HPDE6-E6E7 (cell line): ENCODE measurements around the gene IL23R.

ENCODE experiments used
- DNase-seq: peaks from one replicate; pipeline ENCODE4 v3.0.0; 2011; ENCODE audit warnings: missing footprints; ENCODE audit errors: extremely low spot score

The IL23R gene

DNA sequence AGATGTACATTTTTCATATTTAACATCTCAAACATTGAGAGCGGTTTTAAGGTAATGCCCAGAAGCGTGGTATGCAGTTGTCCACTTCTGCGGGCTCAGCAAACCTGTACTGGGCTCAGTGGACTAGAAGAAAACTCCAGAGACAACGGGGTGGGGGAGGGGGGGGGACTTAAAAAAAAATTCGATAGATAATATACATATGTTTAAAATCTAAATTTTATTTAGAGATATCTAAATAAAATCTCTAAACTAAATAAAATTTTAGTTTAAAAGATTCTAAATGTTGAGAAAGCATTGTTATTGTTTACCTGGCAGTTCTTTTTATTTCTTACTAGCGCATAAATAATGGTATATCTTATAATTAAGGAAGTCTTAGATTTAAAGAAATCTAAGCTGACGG lies 140.3 kb downstream of the IL23R start:
- no peak for DNase-seq

DNA sequence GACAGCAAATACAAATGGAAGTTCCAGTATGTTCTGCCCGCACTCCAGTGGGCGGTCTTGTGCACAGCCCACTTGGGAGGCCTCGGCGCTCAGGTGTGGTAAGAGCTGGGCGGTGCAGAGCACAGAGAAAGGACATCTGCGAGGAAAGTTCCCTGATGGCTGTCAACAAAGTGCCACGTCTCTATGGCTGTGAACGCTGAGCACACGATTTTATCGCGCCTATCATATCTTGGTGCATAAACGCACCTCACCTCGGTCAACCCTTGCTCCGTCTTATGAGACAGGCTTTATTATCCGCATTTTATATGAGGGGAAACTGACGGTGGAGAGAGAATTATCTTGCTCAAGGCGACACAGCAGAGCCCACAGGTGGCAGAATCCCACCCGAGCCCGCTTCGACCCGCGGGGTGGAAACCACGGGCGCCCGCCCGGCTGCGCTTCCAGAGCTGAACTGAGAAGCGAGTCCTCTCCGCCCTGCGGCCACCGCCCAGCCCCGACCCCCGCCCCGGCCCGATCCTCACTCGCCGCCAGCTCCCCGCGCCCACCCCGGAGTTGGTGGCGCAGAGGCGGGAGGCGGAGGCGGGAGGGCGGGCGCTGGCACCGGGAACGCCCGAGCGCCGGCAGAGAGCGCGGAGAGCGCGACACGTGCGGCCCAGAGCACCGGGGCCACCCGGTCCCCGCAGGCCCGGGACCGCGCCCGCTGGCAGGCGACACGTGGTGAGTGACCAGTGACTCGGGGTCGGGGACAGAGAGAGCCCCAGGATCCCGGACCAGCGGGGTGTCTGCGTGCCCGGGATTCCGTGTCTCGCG lies 141.2 kb downstream of the IL23R start, which contains the start of gene IL12RB2:
TSS of gene IL12RB2 (plus strand) at position 623 of the 810 bp plus-strand sequence. CDS start 12,496 bp downstream, outside the sequence.
- peak; percentile 26 for DNase-seq

DNA sequence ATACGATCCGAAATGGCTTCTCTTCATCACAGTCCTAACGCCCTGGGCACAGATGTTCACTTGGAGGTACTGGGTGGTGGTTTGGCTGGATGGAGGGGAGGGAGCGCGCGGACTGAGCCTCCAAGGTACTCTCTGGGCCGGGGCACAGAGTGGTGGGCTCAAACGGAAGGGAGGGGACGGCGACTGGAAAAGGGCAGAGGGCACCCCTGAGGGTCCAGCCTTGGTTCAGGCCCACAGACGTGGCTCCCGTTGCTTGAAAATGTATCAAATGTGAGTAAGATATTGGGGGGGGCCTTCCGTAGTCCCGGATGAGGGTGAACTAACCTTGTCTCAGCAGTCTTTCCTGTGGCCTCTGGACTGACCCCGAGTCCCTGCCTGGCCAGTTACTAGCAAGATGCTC lies 141.9 kb downstream of the IL23R start:
- peak; percentile 13 for DNase-seq
